WTC11 (cell line): ENCODE measurements around the gene PLPPR4. TPM values are rescaled to one million over a fixed set of nuclear protein-coding genes. Genes with fewer than 3 reads are reported as not detected.

Experiments
- ATAC-seq: fragments of 200-7000 bp; cut with Tn5 transposase; 2 replicates; pipeline ENCODE4 v1.10.0; 2021; ENCODE audit warnings: mild to moderate bottlenecking, moderate library complexity
- CTCF ChIA-PET: fragments of 300-600 bp; sonication (Branson Sonifier 250); formaldehyde crosslinking; loops from one replicate; lab custom pipeline; 2021; ENCODE audit warnings: antibody characterized with exemption; lab: Charles Lee
- POLR2A ChIA-PET: fragments of 350-600 bp; sonication (Branson Sonifier 250); formaldehyde crosslinking; loops from one replicate; lab custom pipeline; 2021; ENCODE audit warnings: antibody characterized with exemption; lab: Charles Lee
- DNase-seq: peaks from one replicate; pipeline ENCODE4 v3.0.0; 2021; ENCODE audit warnings: low spot score
- H3K27ac Mint-ChIP-seq: 2 replicates; pipeline ENCODE4 v1.8.0; 2021; ENCODE audit warnings: mixed read lengths
- H3K27me3 Mint-ChIP-seq: 2 replicates; pipeline ENCODE4 v1.8.0; 2021; ENCODE audit warnings: low read depth, mild to moderate bottlenecking, moderate library complexity, mixed read lengths
- H3K36me3 Mint-ChIP-seq: 2 replicates; pipeline ENCODE4 v1.8.0; 2021; ENCODE audit warnings: mixed read lengths
- H3K4me1 Mint-ChIP-seq: 2 replicates; pipeline ENCODE4 v1.8.0; 2022; ENCODE audit warnings: mixed read lengths
- H3K4me3 Mint-ChIP-seq: 2 replicates; pipeline ENCODE4 v1.8.0; 2021; ENCODE audit warnings: mild to moderate bottlenecking, moderate library complexity, mixed read lengths
- H3K9me3 Mint-ChIP-seq: 2 replicates; pipeline ENCODE4 v1.8.0; 2021; ENCODE audit warnings: mixed read lengths
- CBFB ChIP-seq: sonication (generic); formaldehyde crosslinking; IDR thresholded peaks from 2 replicates; pipeline ENCODE4 v1.8.1; 2022; ENCODE audit warnings: mild to moderate bottlenecking, low read depth, missing genetic modification reagents
- ELF4 ChIP-seq: sonication (generic); formaldehyde crosslinking; IDR thresholded peaks from 2 replicates; pipeline ENCODE4 v1.8.1; 2022; ENCODE audit warnings: low read depth, mild to moderate bottlenecking, moderate library complexity, missing genetic modification reagents
- IRF2 ChIP-seq: sonication (generic); formaldehyde crosslinking; IDR thresholded peaks from 2 replicates; pipeline ENCODE4 v1.8.0; 2022; ENCODE audit warnings: low read depth, missing genetic modification reagents, borderline replicate concordance
- MYBL2 ChIP-seq: sonication (generic); formaldehyde crosslinking; IDR thresholded peaks from 2 replicates; pipeline ENCODE4 v1.8.1; 2023; ENCODE audit warnings: mild to moderate bottlenecking, moderate library complexity, missing genetic modification reagents
- NFATC4 ChIP-seq: fragments of 250-450 bp; sonication (Bioruptor Pico); IDR thresholded peaks from 2 replicates; pipeline ENCODE4 v1.9.0; 2021; ENCODE audit warnings: mild to moderate bottlenecking
- ZBTB21 ChIP-seq: sonication (generic); formaldehyde crosslinking; IDR thresholded peaks from 2 replicates; pipeline ENCODE4 v1.8.1; 2023; ENCODE audit warnings: mild to moderate bottlenecking, missing genetic modification reagents, borderline replicate concordance
- ZNF263 ChIP-seq: sonication (generic); formaldehyde crosslinking; IDR thresholded peaks from 2 replicates; pipeline ENCODE4 v1.8.1; 2022; ENCODE audit warnings: low read depth, mild to moderate bottlenecking, moderate library complexity, missing genetic modification reagents
- total RNA-seq: library from RNA; stranded (reverse); gene quantifications from 3 replicates; pipeline ENCODE4 v1.2.3, GENCODE V29; 2021
- TF ChIP-seq, protein P1 (sequence below): sonication (generic); formaldehyde crosslinking; IDR thresholded peaks from 2 replicates; pipeline ENCODE4 v1.8.1; 2022; ENCODE audit warnings: low read depth, mild to moderate bottlenecking, moderate library complexity, missing genetic modification reagents, borderline replicate concordance
- TF ChIP-seq, protein P2 (sequence below): sonication (generic); formaldehyde crosslinking; IDR thresholded peaks from 2 replicates; pipeline ENCODE4 v1.8.0; 2023; ENCODE audit warnings: missing genetic modification reagents, mild to moderate bottlenecking, borderline replicate concordance
- TF ChIP-seq, protein P3 (sequence below): sonication (generic); formaldehyde crosslinking; IDR thresholded peaks from 2 replicates; pipeline ENCODE4 v1.8.0; 2022; ENCODE audit warnings: mild to moderate bottlenecking, missing genetic modification reagents
- TF ChIP-seq, protein P4 (sequence below): sonication (generic); formaldehyde crosslinking; IDR thresholded peaks from 2 replicates; pipeline ENCODE4 v1.8.1; 2023; ENCODE audit warnings: mild to moderate bottlenecking, missing genetic modification reagents, moderate library complexity
- TF ChIP-seq, protein P5 (sequence below): fragments of 250-450 bp; sonication (Bioruptor Pico); IDR thresholded peaks from 2 replicates; pipeline ENCODE4 v1.9.0; 2021; ENCODE audit warnings: mild to moderate bottlenecking
- TF ChIP-seq, protein P6 (sequence below): sonication (generic); formaldehyde crosslinking; IDR thresholded peaks from 2 replicates; pipeline ENCODE4 v1.8.0; 2022; ENCODE audit warnings: missing genetic modification reagents
- TF ChIP-seq, protein P7 (sequence below): sonication (generic); formaldehyde crosslinking; IDR thresholded peaks from 2 replicates; pipeline ENCODE4 v1.8.1; 2023; ENCODE audit warnings: mild to moderate bottlenecking, missing genetic modification reagents
- TF ChIP-seq, protein P8 (sequence below): sonication (generic); formaldehyde crosslinking; IDR thresholded peaks from 2 replicates; pipeline ENCODE4 v1.8.1; 2023; ENCODE audit warnings: mild to moderate bottlenecking, missing genetic modification reagents, borderline replicate concordance
- TF ChIP-seq, protein P9 (sequence below): sonication (generic); formaldehyde crosslinking; IDR thresholded peaks from 2 replicates; pipeline ENCODE4 v1.8.1; 2022; ENCODE audit warnings: mild to moderate bottlenecking, missing genetic modification reagents, moderate library complexity, borderline replicate concordance

The PLPPR4 gene
- total RNA-seq, 1 experiment from 2014 or later: 1.3 TPM

DNA sequence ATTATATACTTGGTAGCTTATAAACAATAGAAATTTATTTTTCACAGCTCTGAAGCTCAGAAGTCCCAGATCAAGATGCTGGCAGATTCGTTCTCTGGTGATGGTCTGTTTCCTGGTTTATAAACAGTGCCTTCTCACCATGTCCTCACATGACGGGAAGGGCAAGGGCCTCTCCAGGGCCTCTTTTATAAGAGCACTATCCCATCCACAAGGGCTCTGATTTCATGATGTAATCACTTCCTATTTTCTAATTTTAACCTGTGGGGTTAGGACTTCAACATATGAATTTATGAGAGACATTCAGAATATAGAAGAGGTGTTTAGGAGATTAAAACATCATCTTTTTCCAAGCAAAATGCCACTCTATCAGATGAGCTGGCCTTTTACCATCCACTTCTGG, 32.1 kb upstream of the PLPPR4 start:
- ChIA-PET CTCF (no interaction called here), POLR2A (no interaction called here)
- DNase-seq: no peak
- ATAC-seq: no peak
- Mint-ChIP-seq H3K4me1 (no peaks in the 10 kb centered on the region), H3K27me3 (no peaks in the 10 kb centered on the region), H3K4me3 (no peak overlapping the region), H3K36me3 (no peaks in the 10 kb centered on the region), H3K9me3 (no peaks in the 10 kb centered on the region), H3K27ac (no peak overlapping the region)
- TF ChIP-seq, protein P1, sequence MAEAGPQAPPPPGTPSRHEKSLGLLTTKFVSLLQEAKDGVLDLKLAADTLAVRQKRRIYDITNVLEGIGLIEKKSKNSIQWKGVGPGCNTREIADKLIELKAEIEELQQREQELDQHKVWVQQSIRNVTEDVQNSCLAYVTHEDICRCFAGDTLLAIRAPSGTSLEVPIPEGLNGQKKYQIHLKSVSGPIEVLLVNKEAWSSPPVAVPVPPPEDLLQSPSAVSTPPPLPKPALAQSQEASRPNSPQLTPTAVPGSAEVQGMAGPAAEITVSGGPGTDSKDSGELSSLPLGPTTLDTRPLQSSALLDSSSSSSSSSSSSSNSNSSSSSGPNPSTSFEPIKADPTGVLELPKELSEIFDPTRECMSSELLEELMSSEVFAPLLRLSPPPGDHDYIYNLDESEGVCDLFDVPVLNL: no peak
- TF ChIP-seq, protein P2, sequence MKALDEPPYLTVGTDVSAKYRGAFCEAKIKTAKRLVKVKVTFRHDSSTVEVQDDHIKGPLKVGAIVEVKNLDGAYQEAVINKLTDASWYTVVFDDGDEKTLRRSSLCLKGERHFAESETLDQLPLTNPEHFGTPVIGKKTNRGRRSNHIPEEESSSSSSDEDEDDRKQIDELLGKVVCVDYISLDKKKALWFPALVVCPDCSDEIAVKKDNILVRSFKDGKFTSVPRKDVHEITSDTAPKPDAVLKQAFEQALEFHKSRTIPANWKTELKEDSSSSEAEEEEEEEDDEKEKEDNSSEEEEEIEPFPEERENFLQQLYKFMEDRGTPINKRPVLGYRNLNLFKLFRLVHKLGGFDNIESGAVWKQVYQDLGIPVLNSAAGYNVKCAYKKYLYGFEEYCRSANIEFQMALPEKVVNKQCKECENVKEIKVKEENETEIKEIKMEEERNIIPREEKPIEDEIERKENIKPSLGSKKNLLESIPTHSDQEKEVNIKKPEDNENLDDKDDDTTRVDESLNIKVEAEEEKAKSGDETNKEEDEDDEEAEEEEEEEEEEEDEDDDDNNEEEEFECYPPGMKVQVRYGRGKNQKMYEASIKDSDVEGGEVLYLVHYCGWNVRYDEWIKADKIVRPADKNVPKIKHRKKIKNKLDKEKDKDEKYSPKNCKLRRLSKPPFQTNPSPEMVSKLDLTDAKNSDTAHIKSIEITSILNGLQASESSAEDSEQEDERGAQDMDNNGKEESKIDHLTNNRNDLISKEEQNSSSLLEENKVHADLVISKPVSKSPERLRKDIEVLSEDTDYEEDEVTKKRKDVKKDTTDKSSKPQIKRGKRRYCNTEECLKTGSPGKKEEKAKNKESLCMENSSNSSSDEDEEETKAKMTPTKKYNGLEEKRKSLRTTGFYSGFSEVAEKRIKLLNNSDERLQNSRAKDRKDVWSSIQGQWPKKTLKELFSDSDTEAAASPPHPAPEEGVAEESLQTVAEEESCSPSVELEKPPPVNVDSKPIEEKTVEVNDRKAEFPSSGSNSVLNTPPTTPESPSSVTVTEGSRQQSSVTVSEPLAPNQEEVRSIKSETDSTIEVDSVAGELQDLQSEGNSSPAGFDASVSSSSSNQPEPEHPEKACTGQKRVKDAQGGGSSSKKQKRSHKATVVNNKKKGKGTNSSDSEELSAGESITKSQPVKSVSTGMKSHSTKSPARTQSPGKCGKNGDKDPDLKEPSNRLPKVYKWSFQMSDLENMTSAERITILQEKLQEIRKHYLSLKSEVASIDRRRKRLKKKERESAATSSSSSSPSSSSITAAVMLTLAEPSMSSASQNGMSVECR (CRISPR knock-in tag): no peak
- no peak for TF ChIP-seq ZBTB21

DNA sequence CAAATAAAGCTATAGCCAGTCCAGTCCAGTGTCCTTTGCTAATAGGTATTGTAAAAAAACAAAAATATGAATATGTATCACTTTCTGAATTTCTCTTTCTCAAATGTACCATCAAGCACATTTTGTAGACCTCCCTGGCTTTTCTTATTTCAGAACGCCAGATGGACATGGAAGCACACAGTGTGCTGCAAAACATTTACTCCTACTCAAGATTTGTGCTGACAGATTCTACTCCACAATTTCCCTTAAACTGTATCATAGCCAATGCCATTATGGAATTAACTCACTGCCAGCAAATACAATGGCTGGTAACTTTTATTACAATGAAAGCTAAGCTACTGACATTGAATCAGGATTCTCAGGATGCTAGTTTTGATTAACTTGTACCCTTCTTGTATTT, 30.8 kb upstream of the PLPPR4 start:
- ChIA-PET CTCF (no interaction called here), POLR2A (no interaction called here)
- ATAC-seq: no peak
- Mint-ChIP-seq H3K4me3 (no peak overlapping the region), H3K27ac (no peak overlapping the region), H3K27me3 (no peaks in the 10 kb centered on the region), H3K36me3 (no peaks in the 10 kb centered on the region), H3K4me1 (no peaks in the 10 kb centered on the region), H3K9me3 (no peaks in the 10 kb centered on the region)
- no peak for DNase-seq
- TF ChIP-seq CBFB (CRISPR knock-in tag) (no peak), MYBL2 (no peak), NFATC4 (no peak), ELF4 (CRISPR knock-in tag) (no peak), ZNF263 (CRISPR knock-in tag) (no peak), IRF2 (no peak)
- TF ChIP-seq, protein P3, sequence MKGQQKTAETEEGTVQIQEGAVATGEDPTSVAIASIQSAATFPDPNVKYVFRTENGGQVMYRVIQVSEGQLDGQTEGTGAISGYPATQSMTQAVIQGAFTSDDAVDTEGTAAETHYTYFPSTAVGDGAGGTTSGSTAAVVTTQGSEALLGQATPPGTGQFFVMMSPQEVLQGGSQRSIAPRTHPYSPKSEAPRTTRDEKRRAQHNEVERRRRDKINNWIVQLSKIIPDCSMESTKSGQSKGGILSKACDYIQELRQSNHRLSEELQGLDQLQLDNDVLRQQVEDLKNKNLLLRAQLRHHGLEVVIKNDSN (CRISPR knock-in tag): no peak
- TF ChIP-seq, protein P4, sequence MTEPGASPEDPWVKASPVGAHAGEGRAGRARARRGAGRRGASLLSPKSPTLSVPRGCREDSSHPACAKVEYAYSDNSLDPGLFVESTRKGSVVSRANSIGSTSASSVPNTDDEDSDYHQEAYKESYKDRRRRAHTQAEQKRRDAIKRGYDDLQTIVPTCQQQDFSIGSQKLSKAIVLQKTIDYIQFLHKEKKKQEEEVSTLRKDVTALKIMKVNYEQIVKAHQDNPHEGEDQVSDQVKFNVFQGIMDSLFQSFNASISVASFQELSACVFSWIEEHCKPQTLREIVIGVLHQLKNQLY: no peak
- TF ChIP-seq, protein P5, sequence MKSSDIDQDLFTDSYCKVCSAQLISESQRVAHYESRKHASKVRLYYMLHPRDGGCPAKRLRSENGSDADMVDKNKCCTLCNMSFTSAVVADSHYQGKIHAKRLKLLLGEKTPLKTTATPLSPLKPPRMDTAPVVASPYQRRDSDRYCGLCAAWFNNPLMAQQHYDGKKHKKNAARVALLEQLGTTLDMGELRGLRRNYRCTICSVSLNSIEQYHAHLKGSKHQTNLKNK (CRISPR knock-in tag): no peak
- TF ChIP-seq, protein P6, sequence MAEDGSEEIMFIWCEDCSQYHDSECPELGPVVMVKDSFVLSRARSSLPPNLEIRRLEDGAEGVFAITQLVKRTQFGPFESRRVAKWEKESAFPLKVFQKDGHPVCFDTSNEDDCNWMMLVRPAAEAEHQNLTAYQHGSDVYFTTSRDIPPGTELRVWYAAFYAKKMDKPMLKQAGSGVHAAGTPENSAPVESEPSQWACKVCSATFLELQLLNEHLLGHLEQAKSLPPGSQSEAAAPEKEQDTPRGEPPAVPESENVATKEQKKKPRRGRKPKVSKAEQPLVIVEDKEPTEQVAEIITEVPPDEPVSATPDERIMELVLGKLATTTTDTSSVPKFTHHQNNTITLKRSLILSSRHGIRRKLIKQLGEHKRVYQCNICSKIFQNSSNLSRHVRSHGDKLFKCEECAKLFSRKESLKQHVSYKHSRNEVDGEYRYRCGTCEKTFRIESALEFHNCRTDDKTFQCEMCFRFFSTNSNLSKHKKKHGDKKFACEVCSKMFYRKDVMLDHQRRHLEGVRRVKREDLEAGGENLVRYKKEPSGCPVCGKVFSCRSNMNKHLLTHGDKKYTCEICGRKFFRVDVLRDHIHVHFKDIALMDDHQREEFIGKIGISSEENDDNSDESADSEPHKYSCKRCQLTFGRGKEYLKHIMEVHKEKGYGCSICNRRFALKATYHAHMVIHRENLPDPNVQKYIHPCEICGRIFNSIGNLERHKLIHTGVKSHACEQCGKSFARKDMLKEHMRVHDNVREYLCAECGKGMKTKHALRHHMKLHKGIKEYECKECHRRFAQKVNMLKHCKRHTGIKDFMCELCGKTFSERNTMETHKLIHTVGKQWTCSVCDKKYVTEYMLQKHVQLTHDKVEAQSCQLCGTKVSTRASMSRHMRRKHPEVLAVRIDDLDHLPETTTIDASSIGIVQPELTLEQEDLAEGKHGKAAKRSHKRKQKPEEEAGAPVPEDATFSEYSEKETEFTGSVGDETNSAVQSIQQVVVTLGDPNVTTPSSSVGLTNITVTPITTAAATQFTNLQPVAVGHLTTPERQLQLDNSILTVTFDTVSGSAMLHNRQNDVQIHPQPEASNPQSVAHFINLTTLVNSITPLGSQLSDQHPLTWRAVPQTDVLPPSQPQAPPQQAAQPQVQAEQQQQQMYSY (CRISPR knock-in tag): no peak
- TF ChIP-seq, protein P7, sequence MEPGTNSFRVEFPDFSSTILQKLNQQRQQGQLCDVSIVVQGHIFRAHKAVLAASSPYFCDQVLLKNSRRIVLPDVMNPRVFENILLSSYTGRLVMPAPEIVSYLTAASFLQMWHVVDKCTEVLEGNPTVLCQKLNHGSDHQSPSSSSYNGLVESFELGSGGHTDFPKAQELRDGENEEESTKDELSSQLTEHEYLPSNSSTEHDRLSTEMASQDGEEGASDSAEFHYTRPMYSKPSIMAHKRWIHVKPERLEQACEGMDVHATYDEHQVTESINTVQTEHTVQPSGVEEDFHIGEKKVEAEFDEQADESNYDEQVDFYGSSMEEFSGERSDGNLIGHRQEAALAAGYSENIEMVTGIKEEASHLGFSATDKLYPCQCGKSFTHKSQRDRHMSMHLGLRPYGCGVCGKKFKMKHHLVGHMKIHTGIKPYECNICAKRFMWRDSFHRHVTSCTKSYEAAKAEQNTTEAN (CRISPR knock-in tag): no peak
- TF ChIP-seq, protein P8, sequence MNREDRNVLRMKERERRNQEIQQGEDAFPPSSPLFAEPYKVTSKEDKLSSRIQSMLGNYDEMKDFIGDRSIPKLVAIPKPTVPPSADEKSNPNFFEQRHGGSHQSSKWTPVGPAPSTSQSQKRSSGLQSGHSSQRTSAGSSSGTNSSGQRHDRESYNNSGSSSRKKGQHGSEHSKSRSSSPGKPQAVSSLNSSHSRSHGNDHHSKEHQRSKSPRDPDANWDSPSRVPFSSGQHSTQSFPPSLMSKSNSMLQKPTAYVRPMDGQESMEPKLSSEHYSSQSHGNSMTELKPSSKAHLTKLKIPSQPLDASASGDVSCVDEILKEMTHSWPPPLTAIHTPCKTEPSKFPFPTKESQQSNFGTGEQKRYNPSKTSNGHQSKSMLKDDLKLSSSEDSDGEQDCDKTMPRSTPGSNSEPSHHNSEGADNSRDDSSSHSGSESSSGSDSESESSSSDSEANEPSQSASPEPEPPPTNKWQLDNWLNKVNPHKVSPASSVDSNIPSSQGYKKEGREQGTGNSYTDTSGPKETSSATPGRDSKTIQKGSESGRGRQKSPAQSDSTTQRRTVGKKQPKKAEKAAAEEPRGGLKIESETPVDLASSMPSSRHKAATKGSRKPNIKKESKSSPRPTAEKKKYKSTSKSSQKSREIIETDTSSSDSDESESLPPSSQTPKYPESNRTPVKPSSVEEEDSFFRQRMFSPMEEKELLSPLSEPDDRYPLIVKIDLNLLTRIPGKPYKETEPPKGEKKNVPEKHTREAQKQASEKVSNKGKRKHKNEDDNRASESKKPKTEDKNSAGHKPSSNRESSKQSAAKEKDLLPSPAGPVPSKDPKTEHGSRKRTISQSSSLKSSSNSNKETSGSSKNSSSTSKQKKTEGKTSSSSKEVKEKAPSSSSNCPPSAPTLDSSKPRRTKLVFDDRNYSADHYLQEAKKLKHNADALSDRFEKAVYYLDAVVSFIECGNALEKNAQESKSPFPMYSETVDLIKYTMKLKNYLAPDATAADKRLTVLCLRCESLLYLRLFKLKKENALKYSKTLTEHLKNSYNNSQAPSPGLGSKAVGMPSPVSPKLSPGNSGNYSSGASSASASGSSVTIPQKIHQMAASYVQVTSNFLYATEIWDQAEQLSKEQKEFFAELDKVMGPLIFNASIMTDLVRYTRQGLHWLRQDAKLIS (CRISPR knock-in tag): no peak
- TF ChIP-seq, protein P9, sequence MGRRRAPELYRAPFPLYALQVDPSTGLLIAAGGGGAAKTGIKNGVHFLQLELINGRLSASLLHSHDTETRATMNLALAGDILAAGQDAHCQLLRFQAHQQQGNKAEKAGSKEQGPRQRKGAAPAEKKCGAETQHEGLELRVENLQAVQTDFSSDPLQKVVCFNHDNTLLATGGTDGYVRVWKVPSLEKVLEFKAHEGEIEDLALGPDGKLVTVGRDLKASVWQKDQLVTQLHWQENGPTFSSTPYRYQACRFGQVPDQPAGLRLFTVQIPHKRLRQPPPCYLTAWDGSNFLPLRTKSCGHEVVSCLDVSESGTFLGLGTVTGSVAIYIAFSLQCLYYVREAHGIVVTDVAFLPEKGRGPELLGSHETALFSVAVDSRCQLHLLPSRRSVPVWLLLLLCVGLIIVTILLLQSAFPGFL (CRISPR knock-in tag): no peak
